A549 (cell line): ENCODE data around the gene AP2A2. TPM values are rescaled to one million over a fixed set of nuclear protein-coding genes. Genes with fewer than 3 reads are reported as not detected.

Source experiments
- ATAC-seq, 2 experiments: fragments of 200-7000 bp in 1 of 2; fragments of >200 bp in 1 of 2; cut with Nextera tagmentation in 1 of 2; cut with Tn5 transposase in 1 of 2; 3 replicates each; pipeline versions ENCODE4 v1.8.0 to v1.9.1; 2018 to 2020; ENCODE audit warnings: mild to moderate bottlenecking in 1 of 2, moderate library complexity in 1 of 2
- CTCF ChIA-PET: fragments of 300-600 bp; sonication (Branson Sonifier 250); formaldehyde crosslinking; extraction: SDS; loops from one replicate; lab custom pipeline; 2021; ENCODE audit warnings: antibody characterized with exemption, inconsistent platforms; lab: Yijun Ruan, JAX
- POLR2A ChIA-PET: fragments of 350-600 bp; formaldehyde crosslinking; extraction: SDS; loops from one replicate; lab custom pipeline; 2021; ENCODE audit warnings: antibody characterized with exemption, inconsistent platforms; lab: Yijun Ruan, JAX
- DNase-seq, 2 experiments: peaks; one replicate each; pipeline versions ENCODE4 v3.0.0 to v3.0.0-alpha.2; 2011 to 2016; ENCODE audit warnings: low read depth in 1 of 2, low spot score in 1 of 2
- FAIRE-seq: peaks from 2 replicates; lab custom pipeline; 2011; peaks lifted over from hg19 to GRCh38; lab: Jason Lieb, UNC
- H3K27ac ChIP-seq, 2 experiments: fragments of >200 bp; sonication (Bioruptor Twin); formaldehyde crosslinking; 3 replicates each; pipeline ENCODE4 v1.5.1; 2016 to 2017
- H3K4me1 ChIP-seq: fragments of >200 bp; sonication (Bioruptor Twin); formaldehyde crosslinking; 3 replicates; pipeline ENCODE4 v1.6.1; 2016
- H3K4me2 ChIP-seq: fragments of >200 bp; sonication (Bioruptor Twin); formaldehyde crosslinking; 3 replicates; pipeline ENCODE4 v1.6.1; 2016
- H3K4me3 ChIP-seq: fragments of >200 bp; sonication (Bioruptor Twin); formaldehyde crosslinking; 3 replicates; pipeline ENCODE4 v1.5.1; 2016
- H3K9me3 ChIP-seq: fragments of >200 bp; sonication (Bioruptor Twin); formaldehyde crosslinking; 3 replicates; pipeline ENCODE4 v1.6.1; 2016
- CHD2 ChIP-seq: fragments of 150-350 bp; IDR thresholded peaks from 2 replicates; pipeline ENCODE4 v1.6.1; 2014; ENCODE audit warnings: low read length; ENCODE audit not compliant: partially characterized antibody
- EHF ChIP-seq: fragments of 250-450 bp; sonication (Bioruptor Pico); IDR thresholded peaks from 2 replicates; pipeline ENCODE4 v1.5.0; 2020; ENCODE audit warnings: mild to moderate bottlenecking
- EP300 ChIP-seq, 2 experiments: fragments of >200 bp; sonication (Bioruptor Twin); formaldehyde crosslinking; IDR thresholded peaks; 2 replicates in 1 of 2; 3 replicates in 1 of 2; pipeline ENCODE4 v1.6.1; 2016 to 2017
- ESRRA ChIP-seq: fragments of 150-350 bp; IDR thresholded peaks from 2 replicates; pipeline ENCODE4 v1.6.1; 2014; ENCODE audit warnings: mild to moderate bottlenecking, low read length, borderline replicate concordance
- KDM1A ChIP-seq: fragments of 200-600 bp; sonication (generic); IDR thresholded peaks from 2 replicates; pipeline ENCODE4 v1.6.1; 2016; ENCODE audit warnings: low read depth, mild to moderate bottlenecking
- NPAS2 ChIP-seq: fragments of 250-450 bp; sonication (Bioruptor Pico); IDR thresholded peaks from 2 replicates; pipeline ENCODE4 v1.8.0; 2022; ENCODE audit warnings: mild to moderate bottlenecking, moderate library complexity, borderline replicate concordance
- PBX3 ChIP-seq: IDR thresholded peaks from 2 replicates; pipeline ENCODE4 v1.6.1; 2012
- PHF8 ChIP-seq: fragments of 200-600 bp; sonication (generic); IDR thresholded peaks from 2 replicates; pipeline ENCODE4 v1.6.1; 2016; ENCODE audit warnings: low read depth, mild to moderate bottlenecking, antibody characterized with exemption, moderate library complexity, borderline replicate concordance
- POLR2AphosphoS2 ChIP-seq: conservative IDR thresholded peaks from 2 replicates; pipeline ENCODE4 v1.6.1; 2012; ENCODE audit warnings: low read length, improper control_type of control experiment, inconsistent platforms
- TFCP2L1 ChIP-seq: fragments of 250-450 bp; sonication (Bioruptor Pico); IDR thresholded peaks from 2 replicates; pipeline ENCODE4 v1.5.0; 2021; ENCODE audit warnings: mild to moderate bottlenecking
- ZC3H11A ChIP-seq: fragments of 450-650 bp; IDR thresholded peaks from 2 replicates; pipeline ENCODE4 v1.6.1; 2014; ENCODE audit warnings: antibody characterized with exemption, mild to moderate bottlenecking
- ZNF302 ChIP-seq: fragments of 250-450 bp; sonication (Bioruptor Pico); IDR thresholded peaks from 2 replicates; pipeline ENCODE4 v1.9.0; 2021; ENCODE audit warnings: inconsistent platforms, mild to moderate bottlenecking, moderate library complexity
- WGBS: methylation state at CpG from one replicate; pipeline ENCODE4 v1.1.6; 2017; ENCODE audit errors: missing lambda C conversion rate; 5-methylcytosine and 5-hydroxymethylcytosine counted together
- polyA plus RNA-seq, 4 experiments: library from polyadenylated mRNA; depleted of rRNA in 3 of 4; stranded (reverse); fragments of >200 nt; fragmentation: RNase III in 1 of 4; extraction: RNeasy Plus Mini Kit Qiagen cat#74134 plus additional on column Dnase treatment in 1 of 4; gene quantifications; 2 replicates in 3 of 4; 3 replicates in 1 of 4; pipeline ENCODE4 v1.2.3, GENCODE V29; 2011 to 2017
- TF ChIP-seq, protein P1 (sequence below): fragments of 200-600 bp; sonication (generic); IDR thresholded peaks from 2 replicates; pipeline ENCODE4 v1.6.1; 2016; ENCODE audit warnings: antibody characterized with exemption, mild to moderate bottlenecking, moderate library complexity
- TF ChIP-seq, protein P2 (sequence below): fragments of >200 bp; sonication (Bioruptor Twin); formaldehyde crosslinking; IDR thresholded peaks from 3 replicates; pipeline ENCODE4 v1.6.1; 2016
- TF ChIP-seq, protein P3 (sequence below): fragments of 450-650 bp; IDR thresholded peaks from 2 replicates; pipeline ENCODE4 v1.6.1; 2014; ENCODE audit warnings: antibody characterized with exemption

AP2A2 gene
- polyA plus RNA-seq, 2 of the 4 experiments (the other 2 are of a cell fraction): 39.4 to 60.4 TPM

DNA sequence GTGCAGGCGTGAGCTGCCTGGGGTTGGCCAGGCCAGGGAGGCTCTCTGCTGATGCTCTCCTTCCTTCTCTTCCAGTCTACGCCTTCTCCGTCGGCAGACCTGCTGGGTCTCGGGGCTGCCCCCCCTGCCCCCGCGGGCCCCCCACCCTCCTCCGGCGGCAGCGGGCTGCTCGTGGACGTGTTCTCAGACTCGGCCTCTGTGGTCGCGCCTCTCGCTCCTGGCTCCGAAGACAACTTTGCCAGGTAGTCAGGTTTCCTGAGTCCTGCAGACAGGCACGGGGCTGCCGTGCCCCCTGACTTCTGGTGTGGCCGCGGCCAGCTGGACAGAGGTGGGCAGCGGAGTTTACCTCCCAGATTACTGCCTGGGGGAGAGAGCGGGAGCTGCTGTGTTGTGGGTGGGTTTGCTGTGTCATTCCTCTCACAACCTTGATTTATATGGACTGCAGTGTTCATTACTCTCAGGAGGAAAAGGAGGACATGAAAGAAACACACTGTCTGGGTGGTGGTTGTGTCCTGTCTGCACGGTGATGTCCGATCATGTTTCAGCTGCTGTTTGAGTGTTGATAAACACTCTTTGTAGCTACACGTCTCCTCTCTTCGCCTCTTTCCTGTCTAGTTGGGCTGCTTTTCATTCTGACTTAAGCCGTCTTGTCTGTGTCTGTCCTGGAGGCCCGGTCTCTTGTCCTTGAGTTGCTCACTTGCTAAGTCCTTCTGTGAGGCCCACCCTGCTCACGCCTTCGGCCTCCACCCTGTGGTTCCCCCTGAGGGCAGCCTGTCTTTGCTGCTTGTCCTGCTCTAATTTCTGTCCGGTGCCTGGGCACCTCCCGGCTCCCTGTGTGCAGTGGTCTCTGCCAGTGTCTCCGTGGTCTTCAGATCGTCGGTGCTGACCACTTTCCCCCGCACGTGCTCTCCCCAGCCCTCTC, 74.9 kb downstream of the AP2A2 start (continued):
- TF ChIP-seq POLR2AphosphoS2 (no peak), KDM1A (no peak), EP300 (IDR thresholded peaks at IDR 0.05) (no peak), NPAS2 (no peak), ZC3H11A (no peak), ESRRA (no peak)

DNA sequence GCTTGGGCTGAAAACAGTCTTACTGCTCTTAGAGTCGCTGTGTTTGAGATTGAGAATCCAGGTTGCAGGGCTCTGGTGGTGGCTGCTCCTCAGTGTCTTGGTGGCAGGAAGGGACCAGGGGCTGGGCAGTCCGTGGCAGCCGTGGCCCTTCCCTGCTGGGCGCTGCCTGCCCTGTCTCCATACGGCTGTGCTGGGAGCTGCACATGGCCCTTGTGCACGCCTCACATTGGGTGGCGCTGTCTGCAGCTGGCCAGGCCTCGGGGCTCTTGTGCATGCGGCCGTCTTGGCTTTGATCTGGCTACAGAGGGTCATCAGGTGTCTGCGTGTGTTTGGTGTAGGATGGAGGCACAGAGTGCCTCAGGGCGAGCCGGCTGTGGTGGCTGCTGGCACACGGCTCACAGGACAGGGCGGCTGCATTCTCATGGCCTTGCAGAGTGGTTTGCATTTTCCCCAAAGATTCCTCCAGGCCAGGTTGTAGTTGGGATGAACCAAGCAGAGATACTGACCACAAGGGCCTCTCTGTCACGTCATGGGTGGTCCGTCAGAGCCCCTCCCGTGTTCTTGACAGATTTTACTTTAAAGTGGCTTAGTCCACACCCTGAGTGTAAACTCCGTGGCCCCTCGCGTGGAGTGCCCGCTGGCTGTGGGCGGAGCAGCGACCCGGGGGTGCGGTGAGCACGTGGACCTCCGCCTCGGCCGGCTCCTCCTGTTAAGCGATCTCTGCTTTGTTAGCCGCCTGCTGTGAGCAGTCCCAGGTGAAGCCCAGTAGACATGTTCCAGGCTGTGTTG, 76.1 kb downstream of the AP2A2 start:
- peak in 1 of 2 experiments; percentile 13; a peak in 1 of 6 replicates for ATAC-seq
- FAIRE-seq: no peak

DNA sequence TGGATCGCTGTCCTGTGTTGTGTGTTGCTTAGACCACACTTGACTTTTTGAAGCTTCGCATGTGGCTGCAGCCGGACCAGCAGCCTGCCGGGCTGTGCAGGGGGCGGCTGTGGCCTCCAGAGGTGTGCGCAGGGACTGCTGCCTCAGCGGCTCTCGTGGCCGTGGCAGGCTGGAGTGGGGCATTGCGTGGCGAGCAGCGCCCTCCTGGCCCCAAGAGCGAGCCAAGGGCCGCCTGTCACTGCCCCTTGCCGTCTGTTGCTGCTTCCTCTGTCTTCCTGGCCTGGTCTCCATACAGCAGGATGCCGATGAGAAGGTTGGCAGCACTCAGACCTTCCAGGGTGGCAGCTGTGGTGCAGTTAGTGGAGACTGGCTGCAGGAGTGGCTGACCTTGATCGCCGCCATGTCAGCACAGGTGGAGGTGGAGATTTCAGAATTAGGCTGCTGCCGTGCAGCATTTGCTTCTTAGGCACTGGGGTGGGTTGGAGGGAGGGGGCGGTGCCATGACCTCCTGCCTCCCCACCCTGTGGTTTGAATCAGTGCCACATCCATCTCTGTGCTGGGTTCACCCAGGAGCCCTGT, 76.8 kb downstream of the AP2A2 start:
- H3K4me3 ChIP-seq: no peak overlapping the region
- ChIA-PET CTCF (no interaction called here), POLR2A (no interaction called here)
- WGBS: 97% methylated on average over 14 of the region's 20 CpGs
- H3K27ac ChIP-seq: no peak overlapping the region
- DNase-seq: no peak
- ATAC-seq: no peak
- FAIRE-seq: no peak
- H3K9me3 ChIP-seq: no peaks in the 10 kb centered on the region
- H3K4me1 ChIP-seq: no peaks in the 10 kb centered on the region
- no peak overlapping the region for H3K4me2 ChIP-seq
- TF ChIP-seq, protein P1, sequence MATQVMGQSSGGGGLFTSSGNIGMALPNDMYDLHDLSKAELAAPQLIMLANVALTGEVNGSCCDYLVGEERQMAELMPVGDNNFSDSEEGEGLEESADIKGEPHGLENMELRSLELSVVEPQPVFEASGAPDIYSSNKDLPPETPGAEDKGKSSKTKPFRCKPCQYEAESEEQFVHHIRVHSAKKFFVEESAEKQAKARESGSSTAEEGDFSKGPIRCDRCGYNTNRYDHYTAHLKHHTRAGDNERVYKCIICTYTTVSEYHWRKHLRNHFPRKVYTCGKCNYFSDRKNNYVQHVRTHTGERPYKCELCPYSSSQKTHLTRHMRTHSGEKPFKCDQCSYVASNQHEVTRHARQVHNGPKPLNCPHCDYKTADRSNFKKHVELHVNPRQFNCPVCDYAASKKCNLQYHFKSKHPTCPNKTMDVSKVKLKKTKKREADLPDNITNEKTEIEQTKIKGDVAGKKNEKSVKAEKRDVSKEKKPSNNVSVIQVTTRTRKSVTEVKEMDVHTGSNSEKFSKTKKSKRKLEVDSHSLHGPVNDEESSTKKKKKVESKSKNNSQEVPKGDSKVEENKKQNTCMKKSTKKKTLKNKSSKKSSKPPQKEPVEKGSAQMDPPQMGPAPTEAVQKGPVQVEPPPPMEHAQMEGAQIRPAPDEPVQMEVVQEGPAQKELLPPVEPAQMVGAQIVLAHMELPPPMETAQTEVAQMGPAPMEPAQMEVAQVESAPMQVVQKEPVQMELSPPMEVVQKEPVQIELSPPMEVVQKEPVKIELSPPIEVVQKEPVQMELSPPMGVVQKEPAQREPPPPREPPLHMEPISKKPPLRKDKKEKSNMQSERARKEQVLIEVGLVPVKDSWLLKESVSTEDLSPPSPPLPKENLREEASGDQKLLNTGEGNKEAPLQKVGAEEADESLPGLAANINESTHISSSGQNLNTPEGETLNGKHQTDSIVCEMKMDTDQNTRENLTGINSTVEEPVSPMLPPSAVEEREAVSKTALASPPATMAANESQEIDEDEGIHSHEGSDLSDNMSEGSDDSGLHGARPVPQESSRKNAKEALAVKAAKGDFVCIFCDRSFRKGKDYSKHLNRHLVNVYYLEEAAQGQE: no peak
- TF ChIP-seq ZC3H11A (no peak), PBX3 (no peak), NPAS2 (no peak), EHF (CRISPR knock-in tag) (no peak), CHD2 (no peak), ZNF302 (CRISPR knock-in tag) (no peak), PHF8 (no peak)
- TF ChIP-seq, protein P2, sequence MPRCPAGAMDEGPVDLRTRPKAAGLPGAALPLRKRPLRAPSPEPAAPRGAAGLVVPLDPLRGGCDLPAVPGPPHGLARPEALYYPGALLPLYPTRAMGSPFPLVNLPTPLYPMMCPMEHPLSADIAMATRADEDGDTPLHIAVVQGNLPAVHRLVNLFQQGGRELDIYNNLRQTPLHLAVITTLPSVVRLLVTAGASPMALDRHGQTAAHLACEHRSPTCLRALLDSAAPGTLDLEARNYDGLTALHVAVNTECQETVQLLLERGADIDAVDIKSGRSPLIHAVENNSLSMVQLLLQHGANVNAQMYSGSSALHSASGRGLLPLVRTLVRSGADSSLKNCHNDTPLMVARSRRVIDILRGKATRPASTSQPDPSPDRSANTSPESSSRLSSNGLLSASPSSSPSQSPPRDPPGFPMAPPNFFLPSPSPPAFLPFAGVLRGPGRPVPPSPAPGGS: no peak

More for the DNA sequence above, 76.1 kb downstream of the AP2A2 start:
- H3K9me3 ChIP-seq: no peaks in the 10 kb centered on the region
- H3K4me2 ChIP-seq: no peak overlapping the region
- 92% methylated on average over 30 of the region's 32 CpGs for WGBS
- TF ChIP-seq, protein P1: no peak
- no peak for TF ChIP-seq TFCP2L1 (CRISPR knock-in tag)
- TF ChIP-seq PHF8: no peak
- TF ChIP-seq, protein P3, sequence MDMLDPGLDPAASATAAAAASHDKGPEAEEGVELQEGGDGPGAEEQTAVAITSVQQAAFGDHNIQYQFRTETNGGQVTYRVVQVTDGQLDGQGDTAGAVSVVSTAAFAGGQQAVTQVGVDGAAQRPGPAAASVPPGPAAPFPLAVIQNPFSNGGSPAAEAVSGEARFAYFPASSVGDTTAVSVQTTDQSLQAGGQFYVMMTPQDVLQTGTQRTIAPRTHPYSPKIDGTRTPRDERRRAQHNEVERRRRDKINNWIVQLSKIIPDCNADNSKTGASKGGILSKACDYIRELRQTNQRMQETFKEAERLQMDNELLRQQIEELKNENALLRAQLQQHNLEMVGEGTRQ: no peak
- no peak for DNase-seq
- H3K4me3 ChIP-seq: no peak overlapping the region
- H3K4me1 ChIP-seq: no peaks in the 10 kb centered on the region
- ChIA-PET CTCF (no interaction called here), POLR2A (no interaction called here)
- no peak overlapping the region for H3K27ac ChIP-seq
